Neural cell (in vitro differentiated cells): ENCODE results near the gene DAGLB. TPM values are rescaled to one million over a fixed set of nuclear protein-coding genes. Genes with fewer than 3 reads are reported as not detected.

Source experiments
- H2AFZ ChIP-seq: fragments of 200-600, 300-800 bp; sonication (generic), shearing (Covaris generic); 2 replicates; pipeline ENCODE4 v1.6.0; 2014; ENCODE audit warnings: low read depth, mild to moderate bottlenecking, antibody characterized with exemption, low read length, moderate library complexity
- H3F3A ChIP-seq: fragments of 200-600 bp; shearing (Covaris generic); 2 replicates; pipeline ENCODE4 v1.6.1; 2016; ENCODE audit warnings: mild to moderate bottlenecking, moderate library complexity, mixed read lengths, antibody characterized with exemption, low read length; ENCODE audit not compliant: insufficient read depth, poor library complexity, severe bottlenecking
- H3K27ac ChIP-seq: fragments of 200-600, 300-800 bp; sonication (generic), shearing (Covaris generic); 2 replicates; pipeline ENCODE4 v1.5.1; 2014; ENCODE audit warnings: mild to moderate bottlenecking, low read length, moderate library complexity
- H3K27me3 ChIP-seq: fragments of 300-800, 200-600 bp; sonication (generic), shearing (Covaris generic); 2 replicates; pipeline ENCODE4 v1.6.0; 2014; ENCODE audit warnings: mild to moderate bottlenecking, low read depth, low read length, moderate library complexity; ENCODE audit not compliant: insufficient read depth
- H3K36me3 ChIP-seq: fragments of 300-800, 200-600 bp; sonication (generic), shearing (Covaris generic); 2 replicates; pipeline ENCODE4 v1.5.1; 2014; ENCODE audit warnings: mild to moderate bottlenecking, antibody characterized with exemption, low read length, moderate library complexity; ENCODE audit not compliant: insufficient read depth
- H3K4me2 ChIP-seq: fragments of 300-800, 200-600 bp; sonication (generic), shearing (Covaris generic); 2 replicates; pipeline ENCODE4 v1.6.0; 2014; ENCODE audit warnings: mild to moderate bottlenecking, low read length
- H3K4me3 ChIP-seq: fragments of 300-800, 200-600 bp; sonication (generic), shearing (Covaris generic); 2 replicates; pipeline ENCODE4 v1.5.1; 2014; ENCODE audit warnings: mild to moderate bottlenecking, low read length, moderate library complexity
- H3K79me2 ChIP-seq: fragments of 200-600 bp; shearing (Covaris generic); replicated peaks from 2 replicates; pipeline ENCODE4 v1.6.0; 2014; ENCODE audit warnings: mild to moderate bottlenecking, low read length, moderate library complexity; ENCODE audit not compliant: insufficient read depth
- H3K9ac ChIP-seq: fragments of 300-800, 200-600 bp; sonication (generic), shearing (Covaris generic); 2 replicates; pipeline ENCODE4 v1.6.1; 2016; ENCODE audit warnings: mild to moderate bottlenecking, low read length, mixed read lengths
- H3K9me2 ChIP-seq: fragments of 200-600 bp; shearing (Covaris generic); 2 replicates; pipeline ENCODE4 v1.6.1; 2016; ENCODE audit warnings: mild to moderate bottlenecking, low read length, mixed read lengths; ENCODE audit not compliant: insufficient read depth
- H3K9me3 ChIP-seq: fragments of 200-600, 300-800 bp; sonication (generic), shearing (Covaris generic); 2 replicates; pipeline ENCODE4 v1.6.1; 2016; ENCODE audit warnings: mild to moderate bottlenecking, mixed run types, low read length, moderate library complexity, mixed read lengths
- H4K20me1 ChIP-seq: fragments of 200-600 bp; shearing (Covaris generic); 2 replicates; pipeline ENCODE4 v1.6.1; 2016; ENCODE audit warnings: mild to moderate bottlenecking, mixed run types; ENCODE audit not compliant: insufficient read depth
- CTCF ChIP-seq: fragments of 450-650 bp; IDR thresholded peaks from 2 replicates; pipeline ENCODE4 v1.5.1; 2014; ENCODE audit warnings: antibody characterized with exemption, mild to moderate bottlenecking, moderate library complexity; ENCODE audit not compliant: poor library complexity, severe bottlenecking
- EP300 ChIP-seq: fragments of 450-650 bp; conservative IDR thresholded peaks from 2 replicates; pipeline ENCODE4 v1.6.1; 2014; ENCODE audit warnings: antibody characterized with exemption, mild to moderate bottlenecking, moderate library complexity; ENCODE audit not compliant: poor library complexity, severe bottlenecking
- EZH2 ChIP-seq: fragments of 200-600, 300-800 bp; shearing (Covaris generic), sonication (generic); IDR thresholded peaks from 2 replicates; pipeline ENCODE4 v1.6.1; 2014; ENCODE audit warnings: antibody characterized with exemption, low read length, borderline replicate concordance, mild to moderate bottlenecking; ENCODE audit not compliant: insufficient read depth, poor library complexity, severe bottlenecking
- MXI1 ChIP-seq: fragments of 450-650 bp; conservative IDR thresholded peaks from 2 replicates; pipeline ENCODE4 v1.6.1; 2014; ENCODE audit warnings: antibody characterized with exemption, mild to moderate bottlenecking; ENCODE audit not compliant: poor library complexity, severe bottlenecking
- POLR2AphosphoS5 ChIP-seq: IDR thresholded peaks from 2 replicates; pipeline ENCODE4 v1.6.1; 2012
- RAD21 ChIP-seq: fragments of 450-650 bp; conservative IDR thresholded peaks from 2 replicates; pipeline ENCODE4 v1.6.1; 2014; ENCODE audit warnings: antibody characterized with exemption, mild to moderate bottlenecking, moderate library complexity
- SMC3 ChIP-seq: fragments of 450-650 bp; conservative IDR thresholded peaks from 2 replicates; pipeline ENCODE4 v1.6.1; 2014; ENCODE audit warnings: antibody characterized with exemption, mild to moderate bottlenecking, moderate library complexity; ENCODE audit not compliant: poor library complexity
- TAF1 ChIP-seq: IDR thresholded peaks from 2 replicates; pipeline ENCODE4 v1.6.1; 2012; ENCODE audit warnings: low read depth
- polyA plus RNA-seq: library from polyadenylated mRNA; depleted of rRNA; stranded (reverse); fragments of >200 nt; gene quantifications from 2 replicates; pipeline ENCODE4 v1.2.3, GENCODE V29; 2014
- TF ChIP-seq, protein P1 (sequence below): IDR thresholded peaks from 2 replicates; pipeline ENCODE4 v1.6.1; 2012; ENCODE audit warnings: borderline replicate concordance

The DAGLB gene
- polyA plus RNA-seq, 1 donor from 2014 or later: 32.3 TPM

DNA sequence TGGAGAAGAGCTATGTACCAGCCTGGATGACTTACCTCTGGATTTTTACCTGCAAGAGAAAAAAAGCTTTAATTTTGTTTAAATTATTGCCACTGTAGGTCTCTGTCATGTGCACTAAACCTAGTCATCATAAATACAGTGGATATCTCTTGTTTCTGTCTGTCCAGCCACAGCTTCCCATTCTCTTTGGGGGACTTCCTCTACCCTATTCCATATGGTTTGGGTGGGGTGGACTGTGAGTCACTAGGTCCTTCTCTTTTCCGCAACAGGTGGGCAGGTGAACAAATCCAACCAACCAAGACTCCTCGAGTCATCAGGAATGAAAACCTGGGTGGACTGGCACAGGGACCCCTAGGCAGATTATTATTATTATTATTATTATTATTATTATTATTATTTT lies 88.0 kb downstream of the DAGLB start:
- H3K36me3 ChIP-seq: no peaks in the 10 kb centered on the region
- H3K9me3 ChIP-seq: no peaks in the 10 kb centered on the region
- no peaks in the 10 kb centered on the region for H3K9me2 ChIP-seq
- no peak overlapping the region for H3K9ac ChIP-seq
- no peaks in the 10 kb centered on the region for H3F3A ChIP-seq
- no peaks in the 10 kb centered on the region for H3K79me2 ChIP-seq
- H3K27me3 ChIP-seq: no peaks in the 10 kb centered on the region
- H2AFZ ChIP-seq: no peak overlapping the region
- H3K27ac ChIP-seq: no peak overlapping the region
- H3K4me3 ChIP-seq: no peak overlapping the region
- TF ChIP-seq, protein P1, sequence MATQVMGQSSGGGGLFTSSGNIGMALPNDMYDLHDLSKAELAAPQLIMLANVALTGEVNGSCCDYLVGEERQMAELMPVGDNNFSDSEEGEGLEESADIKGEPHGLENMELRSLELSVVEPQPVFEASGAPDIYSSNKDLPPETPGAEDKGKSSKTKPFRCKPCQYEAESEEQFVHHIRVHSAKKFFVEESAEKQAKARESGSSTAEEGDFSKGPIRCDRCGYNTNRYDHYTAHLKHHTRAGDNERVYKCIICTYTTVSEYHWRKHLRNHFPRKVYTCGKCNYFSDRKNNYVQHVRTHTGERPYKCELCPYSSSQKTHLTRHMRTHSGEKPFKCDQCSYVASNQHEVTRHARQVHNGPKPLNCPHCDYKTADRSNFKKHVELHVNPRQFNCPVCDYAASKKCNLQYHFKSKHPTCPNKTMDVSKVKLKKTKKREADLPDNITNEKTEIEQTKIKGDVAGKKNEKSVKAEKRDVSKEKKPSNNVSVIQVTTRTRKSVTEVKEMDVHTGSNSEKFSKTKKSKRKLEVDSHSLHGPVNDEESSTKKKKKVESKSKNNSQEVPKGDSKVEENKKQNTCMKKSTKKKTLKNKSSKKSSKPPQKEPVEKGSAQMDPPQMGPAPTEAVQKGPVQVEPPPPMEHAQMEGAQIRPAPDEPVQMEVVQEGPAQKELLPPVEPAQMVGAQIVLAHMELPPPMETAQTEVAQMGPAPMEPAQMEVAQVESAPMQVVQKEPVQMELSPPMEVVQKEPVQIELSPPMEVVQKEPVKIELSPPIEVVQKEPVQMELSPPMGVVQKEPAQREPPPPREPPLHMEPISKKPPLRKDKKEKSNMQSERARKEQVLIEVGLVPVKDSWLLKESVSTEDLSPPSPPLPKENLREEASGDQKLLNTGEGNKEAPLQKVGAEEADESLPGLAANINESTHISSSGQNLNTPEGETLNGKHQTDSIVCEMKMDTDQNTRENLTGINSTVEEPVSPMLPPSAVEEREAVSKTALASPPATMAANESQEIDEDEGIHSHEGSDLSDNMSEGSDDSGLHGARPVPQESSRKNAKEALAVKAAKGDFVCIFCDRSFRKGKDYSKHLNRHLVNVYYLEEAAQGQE: no peak
- TF ChIP-seq EZH2 (no peak), RAD21 (no peak), MXI1 (no peak), EP300 (no peak), POLR2AphosphoS5 (no peak), TAF1 (no peak), CTCF (no peak), SMC3 (no peak)
- no peaks in the 10 kb centered on the region for H4K20me1 ChIP-seq
- no peak overlapping the region for H3K4me2 ChIP-seq

Other genes starting within 250 kb of the DAGLB start
- gene CYTH3, start 175.3 kb downstream of the DAGLB start, polyA plus RNA-seq: 33.9 and 41.9 TPM in 2 replicates
- 48.1 and 54.2 TPM in 2 replicates for gene FAM220A, start 99.0 kb downstream of the DAGLB start, polyA plus RNA-seq
- gene RAC1, start 73.4 kb downstream of the DAGLB start, polyA plus RNA-seq: 48.8 and 53.8 TPM in 2 replicates
- 69.5 and 71.2 TPM in 2 replicates for gene KDELR2, start 36.2 kb upstream of the DAGLB start, polyA plus RNA-seq
- 0.32 TPM in 1 of 2 replicates, not detected in the other for gene GRID2IP, start 103.5 kb upstream of the DAGLB start, polyA plus RNA-seq
- gene ZDHHC4, start 129.5 kb upstream of the DAGLB start, polyA plus RNA-seq: 52.2 and 55.9 TPM in 2 replicates
- gene INTS15, start 142.1 kb upstream of the DAGLB start, polyA plus RNA-seq: 32.0 and 36.2 TPM in 2 replicates
- gene ZNF853, start 167.7 kb upstream of the DAGLB start, polyA plus RNA-seq: 8.7 and 12.9 TPM in 2 replicates
- gene ZNF316, start 189.4 kb upstream of the DAGLB start, polyA plus RNA-seq: 22.2 and 31.6 TPM in 2 replicates